ENCODE measurements around the gene UXT.

UXT gene

DNA sequence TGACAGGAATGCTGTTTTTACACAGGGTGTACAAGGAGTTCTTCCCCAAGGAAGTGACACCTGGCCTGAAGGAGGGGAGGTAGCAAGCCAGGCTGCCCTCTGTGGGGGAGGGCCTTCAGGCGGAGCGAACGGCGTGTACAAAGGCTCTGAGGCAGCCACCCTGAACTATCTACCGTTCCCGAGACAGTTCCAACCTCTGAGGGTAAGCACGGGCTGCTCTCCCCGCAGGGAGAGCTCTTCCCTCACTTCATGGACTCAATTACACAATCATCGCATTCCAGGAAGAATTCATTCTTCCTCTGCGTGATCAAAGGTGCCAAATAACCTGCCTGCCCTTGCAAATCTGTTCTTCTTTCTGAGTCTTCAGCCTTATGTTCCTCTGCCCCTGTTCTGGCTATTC, 13.4 kb downstream of the UXT start:
- H2AK5ac ChIP-seq (ENCODE audit: low read length, severe bottlenecking), result no peak overlapping the region
- H3K4me2 ChIP-seq (ENCODE audit: low read length, poor library complexity, severe bottlenecking), result no peak overlapping the region
- WGBS, result 91% methylated on average over 10 of the region's 10 CpGs
- H3K14ac ChIP-seq (ENCODE audit: low read length in 2 of 2), result no peak overlapping the region
- no peaks in the 10 kb centered on the region for H3K9me3 ChIP-seq (ENCODE audit: control insufficient read depth, low read length)
- no peak for DNase-seq
- no peak overlapping the region for H3K4me3 ChIP-seq (ENCODE audit: insufficient read depth in 1 of 2, low read depth in 1 of 2, low read length in 2 of 2)
- H3K18ac ChIP-seq (ENCODE audit: low read depth in 1 of 2, low read length in 2 of 2), result no peak overlapping the region
- H3K27ac ChIP-seq (ENCODE audit: low read length, poor library complexity, severe bottlenecking), result no peak overlapping the region
- peaks cover 13 to 28% of the 10 kb centered on the region in 2 experiments for H3K36me3 ChIP-seq (ENCODE audit: control insufficient read depth in 1 of 2, insufficient read depth in 2 of 2, low read depth in 1 of 2, low read length in 2 of 2)
- H2BK12ac ChIP-seq (ENCODE audit: low read length in 2 of 2), result no peak overlapping the region
- no peak overlapping the region for H2BK5ac ChIP-seq (ENCODE audit: low read depth, low read length, poor library complexity, severe bottlenecking)
- H2AFZ ChIP-seq (ENCODE audit: low read depth, low read length), result no peak overlapping the region
- H3K27me3 ChIP-seq (ENCODE audit: control insufficient read depth in 1 of 2, insufficient read depth in 1 of 2, low read length in 2 of 2), result no peaks in the 10 kb centered on the region
- H4K8ac ChIP-seq (ENCODE audit: low read length), result no peak overlapping the region
- no peak overlapping the region for H2BK15ac ChIP-seq (ENCODE audit: low read depth, poor library complexity, severe bottlenecking)
- H4K91ac ChIP-seq (ENCODE audit: low read length), result no peak overlapping the region
- peaks cover 10% of the 10 kb centered on the region for H3K4me1 ChIP-seq (ENCODE audit: control insufficient read depth, insufficient read depth, low read depth, low read length)
- H3K4ac ChIP-seq (ENCODE audit: low read depth in 1 of 2, low read length in 2 of 2), result no peak overlapping the region
- no peak overlapping the region for H2BK120ac ChIP-seq (ENCODE audit: low read depth, low read length)
- no peak overlapping the region for H3K23ac ChIP-seq (ENCODE audit: low read length in 2 of 2)
- peaks cover 6% of the 10 kb centered on the region for H3K79me1 ChIP-seq (replicated peaks; ENCODE audit: low read length, poor library complexity, severe bottlenecking)
- no peak overlapping the region for H3K9ac ChIP-seq (ENCODE audit: low read length)

DNA sequence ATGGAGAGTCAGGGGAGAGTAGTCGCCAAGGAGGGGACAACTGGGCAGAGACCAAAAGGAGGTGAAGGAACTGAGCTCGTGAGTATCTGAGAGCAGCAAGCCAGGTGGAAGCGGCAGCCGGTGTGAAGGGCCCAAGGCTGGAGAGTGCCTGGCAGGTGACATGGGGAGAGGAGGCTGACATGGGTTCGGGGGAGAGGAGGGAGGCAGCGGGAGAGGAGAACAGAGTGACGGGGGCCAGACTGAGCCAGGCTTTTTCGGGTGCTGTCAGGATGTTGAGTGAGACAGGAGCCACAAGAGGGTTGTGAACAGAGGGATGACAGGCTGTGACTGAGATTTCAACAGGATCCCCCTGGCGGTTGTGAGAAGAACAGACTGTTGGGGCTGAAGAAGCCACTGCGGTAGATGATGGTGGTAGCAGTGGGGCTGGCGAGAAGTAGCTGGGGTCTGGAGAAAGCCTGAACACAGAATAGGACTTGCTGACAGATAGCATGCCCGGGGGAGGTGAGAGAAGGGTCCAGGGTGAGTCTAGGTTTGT, 14.4 kb downstream of the UXT start:
- Histone ChIP-seq H3K18ac (ENCODE audit: low read depth in 1 of 2, low read length in 2 of 2) (no peak overlapping the region), H3K4me2 (ENCODE audit: low read length, poor library complexity, severe bottlenecking) (no peak overlapping the region), H2BK12ac (ENCODE audit: low read length in 2 of 2) (no peak overlapping the region), H2BK15ac (ENCODE audit: low read depth, poor library complexity, severe bottlenecking) (no peak overlapping the region), H3K9me3 (ENCODE audit: control insufficient read depth, low read length) (no peaks in the 10 kb centered on the region), H2AK5ac (ENCODE audit: low read length, severe bottlenecking) (no peak overlapping the region), H4K91ac (ENCODE audit: low read length) (no peak overlapping the region), H3K9ac (ENCODE audit: low read length) (no peak overlapping the region), H3K23ac (ENCODE audit: low read length in 2 of 2) (no peak overlapping the region), H3K27ac (ENCODE audit: low read length, poor library complexity, severe bottlenecking) (no peak overlapping the region), H3K27me3 (ENCODE audit: control insufficient read depth in 1 of 2, insufficient read depth in 1 of 2, low read length in 2 of 2) (no peaks in the 10 kb centered on the region), H3K4me1 (ENCODE audit: control insufficient read depth, insufficient read depth, low read depth, low read length) (peaks cover 10% of the 10 kb centered on the region), H2BK120ac (ENCODE audit: low read depth, low read length) (no peak overlapping the region), H3K4ac (ENCODE audit: low read depth in 1 of 2, low read length in 2 of 2) (no peak overlapping the region), H3K4me3 (ENCODE audit: insufficient read depth in 1 of 2, low read depth in 1 of 2, low read length in 2 of 2) (no peak overlapping the region), H3K14ac (ENCODE audit: low read length in 2 of 2) (no peak overlapping the region), H2AFZ (ENCODE audit: low read depth, low read length) (no peak overlapping the region), H3K79me1 (replicated peaks; ENCODE audit: low read length, poor library complexity, severe bottlenecking) (peaks cover 8% of the 10 kb centered on the region), H4K8ac (ENCODE audit: low read length) (peak overlapping the region; percentile 54), H3K36me3 (ENCODE audit: control insufficient read depth in 1 of 2, insufficient read depth in 2 of 2, low read depth in 1 of 2, low read length in 2 of 2) (peaks cover 17 to 37% of the 10 kb centered on the region in 2 experiments), H2BK5ac (ENCODE audit: low read depth, low read length, poor library complexity, severe bottlenecking) (no peak overlapping the region)
- WGBS, result 63% methylated on average over 12 of the region's 12 CpGs
- peak; percentile 64 for DNase-seq

DNA sequence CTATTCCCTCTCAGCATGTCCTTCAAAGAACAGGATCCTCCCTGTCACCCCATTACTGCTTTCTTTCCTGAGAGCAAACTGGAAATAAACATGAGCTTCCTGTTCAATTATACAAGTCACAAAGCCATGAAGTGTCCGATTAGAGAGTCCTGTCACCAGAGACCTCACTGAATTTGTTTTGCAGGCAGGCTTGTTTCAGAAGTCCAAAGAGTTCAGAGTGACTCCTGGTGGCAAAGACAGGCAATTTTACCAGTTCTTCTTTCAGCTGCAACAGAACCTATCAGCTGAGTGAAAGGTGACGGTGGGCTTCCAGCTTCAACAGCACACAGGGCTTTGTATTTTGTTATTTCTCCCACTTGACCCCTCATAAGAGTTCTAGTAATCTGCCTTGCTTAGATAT, 15.1 kb downstream of the UXT start:
- H3K4me3 ChIP-seq (ENCODE audit: insufficient read depth in 1 of 2, low read depth in 1 of 2, low read length in 2 of 2), result no peak overlapping the region
- no peak overlapping the region for H2AFZ ChIP-seq (ENCODE audit: low read depth, low read length)
- peaks cover 9% of the 10 kb centered on the region for H3K4me1 ChIP-seq (ENCODE audit: control insufficient read depth, insufficient read depth, low read depth, low read length)
- WGBS, result 49% methylated on average over 2 of the region's 2 CpGs
- no peak overlapping the region for H3K18ac ChIP-seq (ENCODE audit: low read depth in 1 of 2, low read length in 2 of 2)
- DNase-seq, result peak; percentile 58
- H4K8ac ChIP-seq (ENCODE audit: low read length), result no peak overlapping the region
- H2BK120ac ChIP-seq (ENCODE audit: low read depth, low read length), result no peak overlapping the region
- no peak overlapping the region for H3K14ac ChIP-seq (ENCODE audit: low read length in 2 of 2)
- H3K4ac ChIP-seq (ENCODE audit: low read depth in 1 of 2, low read length in 2 of 2), result no peak overlapping the region
- H2BK5ac ChIP-seq (ENCODE audit: low read depth, low read length, poor library complexity, severe bottlenecking), result no peak overlapping the region
- no peak overlapping the region for H3K4me2 ChIP-seq (ENCODE audit: low read length, poor library complexity, severe bottlenecking)
- H3K23ac ChIP-seq (ENCODE audit: low read length in 2 of 2), result no peak overlapping the region
- peaks cover 20 to 43% of the 10 kb centered on the region in 2 experiments for H3K36me3 ChIP-seq (ENCODE audit: control insufficient read depth in 1 of 2, insufficient read depth in 2 of 2, low read depth in 1 of 2, low read length in 2 of 2)
- no peak overlapping the region for H3K9ac ChIP-seq (ENCODE audit: low read length)
- no peak overlapping the region for H2BK12ac ChIP-seq (ENCODE audit: low read length in 2 of 2)
- H3K27ac ChIP-seq (ENCODE audit: low read length, poor library complexity, severe bottlenecking), result no peak overlapping the region
- peaks cover 10% of the 10 kb centered on the region for H3K79me1 ChIP-seq (replicated peaks; ENCODE audit: low read length, poor library complexity, severe bottlenecking)
- H2AK5ac ChIP-seq (ENCODE audit: low read length, severe bottlenecking), result no peak overlapping the region
- no peaks in the 10 kb centered on the region for H3K9me3 ChIP-seq (ENCODE audit: control insufficient read depth, low read length)
- no peak overlapping the region for H4K91ac ChIP-seq (ENCODE audit: low read length)
- H3K27me3 ChIP-seq (ENCODE audit: control insufficient read depth in 1 of 2, insufficient read depth in 1 of 2, low read length in 2 of 2), result no peaks in the 10 kb centered on the region
- H2BK15ac ChIP-seq (ENCODE audit: low read depth, poor library complexity, severe bottlenecking), result no peak overlapping the region

DNA sequence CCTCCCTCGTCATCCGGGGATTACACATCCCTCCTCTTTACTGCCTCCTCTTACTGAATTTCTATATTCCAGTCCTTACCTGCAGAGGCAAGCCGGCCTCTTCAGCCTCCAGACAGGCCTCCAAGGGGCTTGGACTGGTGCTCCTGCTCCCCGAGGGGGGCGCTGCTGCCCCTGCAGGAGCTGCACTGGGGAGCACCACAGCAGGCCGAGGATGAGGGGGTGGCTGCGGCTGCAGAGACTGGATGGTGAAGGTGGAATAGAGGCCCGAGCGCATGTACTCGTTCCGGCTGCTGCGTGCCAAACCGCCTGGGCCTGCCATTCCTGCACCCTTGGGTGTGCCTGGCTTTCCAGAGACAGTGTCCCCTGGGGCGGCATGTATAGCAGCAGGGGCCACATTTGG, 20.2 kb downstream of the UXT start:
- Histone ChIP-seq H3K18ac (ENCODE audit: low read depth in 1 of 2, low read length in 2 of 2) (no peak overlapping the region), H3K23ac (ENCODE audit: low read length in 2 of 2) (no peak overlapping the region), H3K36me3 (ENCODE audit: control insufficient read depth in 1 of 2, insufficient read depth in 2 of 2, low read depth in 1 of 2, low read length in 2 of 2) (peaks cover 47 to 74% of the 10 kb centered on the region in 2 experiments), H2AFZ (ENCODE audit: low read depth, low read length) (no peak overlapping the region), H3K9me3 (ENCODE audit: control insufficient read depth, low read length) (no peaks in the 10 kb centered on the region), H3K27me3 (ENCODE audit: control insufficient read depth in 1 of 2, insufficient read depth in 1 of 2, low read length in 2 of 2) (peaks cover 0 to 6% of the 10 kb centered on the region in 2 experiments), H3K4me3 (ENCODE audit: insufficient read depth in 1 of 2, low read depth in 1 of 2, low read length in 2 of 2) (no peak overlapping the region), H2AK5ac (ENCODE audit: low read length, severe bottlenecking) (no peak overlapping the region), H4K8ac (ENCODE audit: low read length) (no peak overlapping the region), H3K4ac (ENCODE audit: low read depth in 1 of 2, low read length in 2 of 2) (no peak overlapping the region), H2BK15ac (ENCODE audit: low read depth, poor library complexity, severe bottlenecking) (no peak overlapping the region), H3K27ac (ENCODE audit: low read length, poor library complexity, severe bottlenecking) (no peak overlapping the region), H3K79me1 (replicated peaks; ENCODE audit: low read length, poor library complexity, severe bottlenecking) (peaks cover 10% of the 10 kb centered on the region), H3K4me1 (ENCODE audit: control insufficient read depth, insufficient read depth, low read depth, low read length) (no peaks in the 10 kb centered on the region), H4K91ac (ENCODE audit: low read length) (no peak overlapping the region), H2BK12ac (ENCODE audit: low read length in 2 of 2) (no peak overlapping the region), H3K14ac (ENCODE audit: low read length in 2 of 2) (no peak overlapping the region), H3K4me2 (ENCODE audit: low read length, poor library complexity, severe bottlenecking) (no peak overlapping the region), H3K9ac (ENCODE audit: low read length) (no peak overlapping the region), H2BK120ac (ENCODE audit: low read depth, low read length) (no peak overlapping the region), H2BK5ac (ENCODE audit: low read depth, low read length, poor library complexity, severe bottlenecking) (no peak overlapping the region)
- no peak for DNase-seq
- 96% methylated on average over 14 of the region's 14 CpGs for WGBS

All from mesenchymal stem cell (in vitro differentiated cells and primary cell).